CD14-positive monocyte (primary cell): ENCODE measurements around the gene RCCD1. TPM values are rescaled to one million over a fixed set of nuclear protein-coding genes. Genes with fewer than 3 reads are reported as not detected.

Experiments
- DNase-seq, 3 donors: peaks; one replicate each; pipeline ENCODE4 v3.0.0-alpha.2; 2011 to 2022
- H2AFZ ChIP-seq: 2 replicates; pipeline ENCODE4 v1.6.0; 2012; ENCODE audit warnings: mild to moderate bottlenecking, low read depth, low read length, inconsistent platforms; ENCODE audit not compliant: insufficient read depth, poor library complexity, severe bottlenecking
- H3K27ac ChIP-seq, 2 donors: 1 replicate in 1 of 2; 2 replicates in 1 of 2; pipeline ENCODE4 v1.5.1; 2012 to 2013; ENCODE audit warnings: low read length in 2 of 2, control low read depth in 1 of 2, inconsistent platforms in 1 of 2, low read depth in 1 of 2, mild to moderate bottlenecking in 1 of 2
- H3K27me3 ChIP-seq, 2 donors: one replicate each; pipeline versions ENCODE4 v1.6.0 to v1.6.1; 2011 to 2013; ENCODE audit warnings: low read length in 2 of 2; ENCODE audit not compliant: control insufficient read depth in 2 of 2, insufficient read depth in 2 of 2
- H3K36me3 ChIP-seq, 2 donors: replicated peaks in 1 of 2; 1 replicate in 1 of 2; 2 replicates in 1 of 2; pipeline versions ENCODE4 v1.5.1 to v1.6.1; 2012 to 2013; ENCODE audit warnings: low read length in 2 of 2, control low read depth in 1 of 2, inconsistent platforms in 1 of 2, mild to moderate bottlenecking in 1 of 2; ENCODE audit not compliant: insufficient read depth in 2 of 2, control insufficient read depth in 1 of 2
- H3K4me1 ChIP-seq, 2 donors: 1 replicate in 1 of 2; 2 replicates in 1 of 2; pipeline versions ENCODE4 v1.5.1 to v1.6.1; 2012 to 2013; ENCODE audit warnings: low read length in 2 of 2, control low read depth in 1 of 2, inconsistent platforms in 1 of 2, mild to moderate bottlenecking in 1 of 2, moderate library complexity in 1 of 2; ENCODE audit not compliant: insufficient read depth in 2 of 2, control insufficient read depth in 1 of 2
- H3K4me2 ChIP-seq: replicated peaks from 2 replicates; pipeline ENCODE3; 2012; ENCODE audit warnings: low read length, moderate library complexity, mild to moderate bottlenecking; ENCODE audit not compliant: poor library complexity, severe bottlenecking; ENCODE audit errors: extremely low read depth
- H3K4me3 ChIP-seq, 3 experiments: fragments of 200-600 bp in 1 of 3; sonication (generic) in 1 of 3; replicated peaks in 1 of 3; 1 replicate in 2 of 3; 2 replicates in 1 of 3; pipeline ENCODE4 v1.5.1; 2011 to 2013; ENCODE audit warnings: low read length in 3 of 3, mild to moderate bottlenecking in 3 of 3, control low read depth in 2 of 3, low read depth in 2 of 3, inconsistent platforms in 1 of 3, moderate library complexity in 1 of 3
- H3K79me2 ChIP-seq: 2 replicates; pipeline ENCODE4 v1.6.0; 2012; ENCODE audit warnings: mild to moderate bottlenecking, control low read depth, inconsistent platforms, low read length, moderate library complexity; ENCODE audit not compliant: insufficient read depth
- H3K9ac ChIP-seq: 2 replicates; pipeline ENCODE4 v1.6.0; 2017; ENCODE audit warnings: low read length, mild to moderate bottlenecking; ENCODE audit not compliant: insufficient read depth, poor library complexity, severe bottlenecking
- H3K9me3 ChIP-seq, 2 donors: replicated peaks in 1 of 2; 1 replicate in 1 of 2; 2 replicates in 1 of 2; pipeline versions ENCODE4 v1.5.1 to v1.6.1; 2012 to 2013; ENCODE audit warnings: low read length in 2 of 2, control low read depth in 1 of 2; ENCODE audit not compliant: control insufficient read depth in 1 of 2, insufficient read depth in 1 of 2
- H4K20me1 ChIP-seq: 2 replicates; pipeline ENCODE4 v1.6.0; 2012; ENCODE audit warnings: mild to moderate bottlenecking, low read length, control low read depth, moderate library complexity; ENCODE audit not compliant: insufficient read depth
- H3K27ac Mint-ChIP-seq, 7 donors: one replicate each; pipeline ENCODE4 v1.8.0; 2020; ENCODE audit warnings: mild to moderate bottlenecking in 7 of 7, mixed read lengths in 7 of 7, moderate library complexity in 6 of 7, inconsistent platforms in 2 of 7
- H3K27me3 Mint-ChIP-seq, 3 donors: one replicate each; pipeline ENCODE4 v1.8.0; 2021 to 2022; ENCODE audit warnings: low read depth in 3 of 3, mild to moderate bottlenecking in 3 of 3, mixed read lengths in 3 of 3, moderate library complexity in 3 of 3, inconsistent platforms in 1 of 3
- H3K36me3 Mint-ChIP-seq, 2 donors: one replicate each; pipeline ENCODE4 v1.8.0; 2020; ENCODE audit warnings: mixed read lengths in 2 of 2, inconsistent platforms in 1 of 2, mild to moderate bottlenecking in 1 of 2
- H3K4me1 Mint-ChIP-seq: one replicate; pipeline ENCODE4 v1.8.0; 2020; ENCODE audit warnings: mild to moderate bottlenecking, mixed read lengths
- H3K4me3 Mint-ChIP-seq, 2 donors: one replicate each; pipeline ENCODE4 v1.8.0; 2020; ENCODE audit warnings: mild to moderate bottlenecking in 2 of 2, mixed read lengths in 2 of 2, moderate library complexity in 1 of 2
- H3K9me3 Mint-ChIP-seq, 7 donors: one replicate each; pipeline ENCODE4 v1.8.0; 2020 to 2022; ENCODE audit warnings: mixed read lengths in 7 of 7, mild to moderate bottlenecking in 6 of 7, moderate library complexity in 6 of 7, inconsistent platforms in 2 of 7
- CTCF ChIP-seq: fragments of 200-600 bp; IDR thresholded peaks from one replicate; pipeline ENCODE4 v1.8.0; 2022; ENCODE audit warnings: antibody characterized with exemption, mild to moderate bottlenecking
- WGBS: methylation state at CpG from one replicate; pipeline ENCODE4 v1.1.5; 2013; ENCODE audit warnings: missing lambda C conversion rate; ENCODE audit not compliant: insufficient coverage; 5-methylcytosine and 5-hydroxymethylcytosine counted together
- intact Hi-C, 2 donors: fragments of 100-400 bp; cut with micrococcal nuclease; formaldehyde crosslinking; loops; one replicate each; pipeline versions ENCODE4 v1.15.0 to v1.15.1; 2023
- polyA plus RNA-seq, 3 donors: library from polyadenylated mRNA; depleted of rRNA in 1 of 3; unstranded in 2 of 3; stranded (reverse) in 1 of 3; fragments of 300-500 nt in 2 of 3; fragments of >200 nt in 1 of 3; fragmentation: Illumina TruSeq in 2 of 3; gene quantifications; 1 replicate in 2 of 3; 2 replicates in 1 of 3; pipeline ENCODE4 v1.2.3, GENCODE V29; 2012 to 2021

Gene RCCD1
- polyA plus RNA-seq, 3 donors, result 1.2 to 2.8 (median 1.5) TPM

GRCh38 chr15:90956274-90957030 lies 1.8 kb downstream of the RCCD1 start:
- Mint-ChIP-seq H3K36me3 (peaks cover 38 to 54% of the 10 kb centered on the region in 2 donors), H3K4me1 (peaks cover 19% of the 10 kb centered on the region), H3K27ac (peak overlapping the region in 1 of 7 donors; percentile 55), H3K4me3 (peak overlapping the region; percentile 81 to 84), H3K27me3 (no peaks in the 10 kb centered on the region), H3K9me3 (no peaks in the 10 kb centered on the region)
- H3K79me2 ChIP-seq, result peaks cover 26% of the 10 kb centered on the region
- peak; percentile 44 to 66 (median 54) for DNase-seq
- peak overlapping the region; percentile 80 for H3K4me2 ChIP-seq
- TF ChIP-seq CTCF, result peak; percentile 98
- no peaks in the 10 kb centered on the region for H3K27me3 ChIP-seq
- no peak overlapping the region for H3K27ac ChIP-seq
- peaks cover 17 to 30% of the 10 kb centered on the region in 2 donors for H3K4me1 ChIP-seq
- H3K36me3 ChIP-seq, result peaks cover 38 to 44% of the 10 kb centered on the region in 2 donors
- peaks cover 11% of the 10 kb centered on the region for H4K20me1 ChIP-seq
- intact Hi-C loops, result loop anchor here (2.0 to 10.0 kb wide), 3 partner anchors 68 to 318 kb away; partner anchors contain the start of gene VPS33B (in 1 of the 2)
- 18% methylated on average over 45 of the region's 56 CpGs for WGBS
- H3K9me3 ChIP-seq, result no peaks in the 10 kb centered on the region
- H3K4me3 ChIP-seq, result peak overlapping the region; percentile 43 to 75 (median 52)
- peak overlapping the region; percentile 81 for H2AFZ ChIP-seq
- H3K9ac ChIP-seq, result peak overlapping the region; percentile 30

- H3K4me1 ChIP-seq, result peaks cover 17 to 30% of the 10 kb centered on the region in 2 donors
- H3K27ac ChIP-seq, result no peak overlapping the region
- H4K20me1 ChIP-seq, result peaks cover 11% of the 10 kb centered on the region
- H2AFZ ChIP-seq, result peak overlapping the region; percentile 81
- peak overlapping the region; percentile 43 to 75 (median 52) for H3K4me3 ChIP-seq
- DNase-seq, result no peak
- no peak for TF ChIP-seq CTCF
- intact Hi-C loops, result loop anchor here (2.0 to 10.0 kb wide), 3 partner anchors 68 to 318 kb away; partner anchors contain the start of gene VPS33B (in 1 of the 2)
- H3K4me3 Mint-ChIP-seq, result peak overlapping the region; percentile 81 to 84
- H3K4me1 Mint-ChIP-seq, result peaks cover 19% of the 10 kb centered on the region
- WGBS, result 61% methylated on average over 58 of the region's 63 CpGs
- H3K9me3 Mint-ChIP-seq, result no peaks in the 10 kb centered on the region
- H3K79me2 ChIP-seq, result peaks cover 26% of the 10 kb centered on the region
- no peaks in the 10 kb centered on the region for H3K9me3 ChIP-seq
- H3K27me3 Mint-ChIP-seq, result no peaks in the 10 kb centered on the region
- H3K27me3 ChIP-seq, result no peaks in the 10 kb centered on the region
- peaks cover 37 to 44% of the 10 kb centered on the region in 2 donors for H3K36me3 ChIP-seq
- H3K4me2 ChIP-seq, result peak overlapping the region; percentile 80
- peak overlapping the region in 1 of 7 donors; percentile 84 for H3K27ac Mint-ChIP-seq
- H3K9ac ChIP-seq, result peak overlapping the region; percentile 30
- peaks cover 40 to 54% of the 10 kb centered on the region in 2 donors for H3K36me3 Mint-ChIP-seq
These were observed 2.5 kb downstream of the RCCD1 start for GRCh38 chr15:90957031-90957790.
